Measurements from ENCODE around the gene STX12. TPM values are rescaled to one million over a fixed set of nuclear protein-coding genes. Genes with fewer than 3 reads are reported as not detected.
"Not testable (repeated sequence)": the region's sequence is repeated elsewhere in the genome, so short reads cannot be mapped to it uniquely, and the experiment has no call there.

STX12 gene
- total RNA-seq, 1 donor from 2014 or later: 26.8 TPM

DNA sequence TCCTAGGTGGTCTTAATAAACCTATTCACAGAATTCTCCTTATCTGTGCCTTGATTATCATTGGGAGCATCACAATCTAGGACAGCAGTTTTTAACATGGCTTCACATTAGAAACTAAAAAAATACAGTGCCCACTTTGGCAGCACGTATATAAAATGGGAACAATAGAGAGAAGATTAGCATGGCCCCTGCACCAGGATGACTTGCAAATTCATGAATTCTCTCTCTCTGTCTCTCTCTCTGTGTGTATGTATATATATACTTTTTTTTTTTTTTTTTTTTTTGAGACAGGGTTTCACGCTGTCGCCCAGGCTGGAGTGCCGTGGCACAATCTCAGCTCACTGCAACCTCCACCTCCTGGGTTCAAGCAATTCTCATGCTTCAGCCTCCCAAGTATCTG lies 51.4 kb downstream of the STX12 start:
- H3K4me1 Mint-ChIP-seq: no peaks in the 10 kb centered on the region
- no peak overlapping the region for H3K4me3 Mint-ChIP-seq
- peaks cover 13% of the 10 kb centered on the region for H3K36me3 Mint-ChIP-seq
- TF ChIP-seq CTCF (IDR thresholded peaks at IDR 0.05; ENCODE audit: unreplicated experiment): no peak
- no peaks in the 10 kb centered on the region for H3K27me3 Mint-ChIP-seq (ENCODE audit: low read depth)
- no peaks in the 10 kb centered on the region for H3K9me3 Mint-ChIP-seq
- H3K27ac Mint-ChIP-seq: no peak overlapping the region
- DNase-seq (ENCODE audit: low spot score in 2 of 2, unreplicated experiment in 2 of 2): no peak

DNA sequence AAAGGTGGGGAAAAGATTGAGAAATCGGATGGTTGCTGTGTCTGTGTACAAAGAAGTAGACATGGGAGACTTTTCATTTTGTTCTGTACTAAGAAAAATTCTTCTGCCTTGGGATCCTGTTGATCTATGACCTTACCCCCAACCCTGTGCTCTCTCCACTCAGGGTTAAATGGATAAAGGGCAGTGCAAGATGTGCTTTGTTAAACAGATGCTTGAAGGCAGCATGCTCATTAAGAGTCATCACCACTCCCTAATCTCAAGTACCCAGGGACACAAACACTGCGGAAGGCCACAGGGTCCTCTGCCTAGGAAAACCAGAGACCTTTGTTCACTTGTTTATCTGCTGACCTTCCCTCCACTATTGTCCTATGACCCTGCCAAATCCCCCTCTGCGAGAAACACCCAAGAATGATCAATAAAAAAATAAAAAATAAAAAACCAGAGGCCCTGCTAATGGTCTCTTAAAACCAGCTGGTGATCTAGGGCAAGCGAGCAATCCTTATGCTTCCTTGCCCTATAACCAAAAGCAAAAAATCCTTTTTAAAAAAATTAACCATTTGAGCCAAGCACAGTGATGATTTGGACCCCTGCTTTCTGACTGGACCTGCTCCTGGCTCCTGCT lies 56.4 kb downstream of the STX12 start:
- Mint-ChIP-seq H3K27ac (peak overlapping the region; percentile 98), H3K4me1 (peaks cover 15% of the 10 kb centered on the region), H3K4me3 (peak overlapping the region; percentile 97)
- H3K27me3 Mint-ChIP-seq (ENCODE audit: low read depth); H3K9me3 Mint-ChIP-seq; H3K36me3 Mint-ChIP-seq; DNase-seq (ENCODE audit: low spot score in 2 of 2, unreplicated experiment in 2 of 2): not testable (repeated sequence)

GRCh38 chr1:27830621-27831440 lies 57.8 kb downstream of the STX12 start, which contains the start of gene PPP1R8:
Gene PPP1R8, plus strand, starts transcription at chr1:27830782. Its CDS starts 54 bp downstream, at chr1:27830836.
- peaks cover 4% of the 10 kb centered on the region for H3K36me3 Mint-ChIP-seq
- peak within 1 kb of the TSS; percentile 98 for H3K27ac Mint-ChIP-seq
- no peaks in the 10 kb centered on the region for H3K27me3 Mint-ChIP-seq (ENCODE audit: low read depth)
- H3K4me3 Mint-ChIP-seq: peak within 1 kb of the TSS; percentile 97
- TF ChIP-seq CTCF (IDR thresholded peaks at IDR 0.05; ENCODE audit: unreplicated experiment): no peak
- peak; percentile 81 to 84 for DNase-seq (ENCODE audit: low spot score in 2 of 2, unreplicated experiment in 2 of 2)
- H3K4me1 Mint-ChIP-seq: peaks cover 15% of the 10 kb centered on the region
- no peaks in the 10 kb centered on the region for H3K9me3 Mint-ChIP-seq

- peaks cover 15% of the 10 kb centered on the region for H3K4me1 Mint-ChIP-seq
- peak overlapping the region; percentile 98 for H3K27ac Mint-ChIP-seq
- peaks cover 7% of the 10 kb centered on the region for H3K36me3 Mint-ChIP-seq
- TF ChIP-seq CTCF (IDR thresholded peaks at IDR 0.05; ENCODE audit: unreplicated experiment): no peak
- H3K9me3 Mint-ChIP-seq: no peaks in the 10 kb centered on the region
- H3K27me3 Mint-ChIP-seq (ENCODE audit: low read depth): no peaks in the 10 kb centered on the region
- H3K4me3 Mint-ChIP-seq: peak overlapping the region; percentile 97
- DNase-seq (ENCODE audit: low spot score in 2 of 2, unreplicated experiment in 2 of 2): no peak
These were observed 58.8 kb downstream of the STX12 start for GRCh38 chr1:27831568-27832410.

- TF ChIP-seq CTCF (IDR thresholded peaks at IDR 0.05; ENCODE audit: unreplicated experiment): no peak
- no peak overlapping the region for H3K4me3 Mint-ChIP-seq
- H3K4me1 Mint-ChIP-seq: peaks cover 15% of the 10 kb centered on the region
- no peak overlapping the region for H3K27ac Mint-ChIP-seq
- no peak for DNase-seq (ENCODE audit: low spot score in 2 of 2, unreplicated experiment in 2 of 2)
- no peaks in the 10 kb centered on the region for H3K27me3 Mint-ChIP-seq (ENCODE audit: low read depth)
- H3K9me3 Mint-ChIP-seq: no peaks in the 10 kb centered on the region
- peaks cover 12% of the 10 kb centered on the region for H3K36me3 Mint-ChIP-seq
These were observed 59.7 kb downstream of the STX12 start for GRCh38 chr1:27832762-27833161.
